Stomach smooth muscle (tissue), 2 donors: ENCODE results near the gene KIF2C.

Experiments used
- H3K27ac ChIP-seq: one replicate; pipeline ENCODE4 v1.7.0; 2013; ENCODE audit warnings: mild to moderate bottlenecking, low read length, inconsistent platforms
- H3K27me3 ChIP-seq, 2 donors: one replicate each; pipeline ENCODE4 v1.7.0; 2013; ENCODE audit warnings: low read length in 2 of 2; ENCODE audit not compliant: insufficient read depth in 2 of 2, control insufficient read depth in 1 of 2
- H3K36me3 ChIP-seq, 2 donors: one replicate each; pipeline ENCODE4 v1.7.0; 2013; ENCODE audit warnings: low read length in 2 of 2; ENCODE audit not compliant: control insufficient read depth in 2 of 2, insufficient read depth in 2 of 2
- H3K4me1 ChIP-seq: one replicate; pipeline ENCODE4 v1.7.0; 2013; ENCODE audit warnings: low read length; ENCODE audit not compliant: control insufficient read depth, insufficient read depth
- H3K4me3 ChIP-seq, 2 donors: one replicate each; pipeline ENCODE4 v1.7.0; 2013; ENCODE audit warnings: low read length in 2 of 2
- H3K9ac ChIP-seq, 2 donors: one replicate each; pipeline ENCODE4 v1.7.0; 2013; ENCODE audit warnings: low read length in 2 of 2, mild to moderate bottlenecking in 1 of 2
- H3K9me3 ChIP-seq, 2 donors: one replicate each; pipeline ENCODE4 v1.7.0; 2013; ENCODE audit warnings: low read length in 2 of 2; ENCODE audit not compliant: control insufficient read depth in 2 of 2
- donor health status: healthy.
- donor health status: Pancreatic carcinoma.

The KIF2C gene

DNA sequence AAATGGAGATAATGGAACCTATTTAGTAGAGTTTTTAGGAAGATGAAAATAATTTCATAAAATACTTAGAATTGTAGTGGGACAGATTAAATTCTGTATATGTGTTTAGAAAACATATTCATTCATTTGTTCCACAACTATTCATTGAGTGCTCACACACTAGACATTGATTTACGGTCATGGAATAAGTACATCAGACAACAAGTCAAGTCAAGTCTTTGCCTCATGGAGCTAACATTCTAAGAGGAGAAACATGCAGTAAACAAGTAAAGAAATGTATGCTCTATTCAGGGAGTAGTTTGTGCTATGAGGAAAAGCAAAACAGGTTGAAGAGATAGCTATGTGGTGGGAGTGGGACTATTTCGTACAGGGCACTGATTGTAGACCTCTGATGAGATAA is 77.7 kb downstream of the KIF2C start:
- Histone ChIP-seq H3K4me3 (no peak overlapping the region), H3K9ac (no peak overlapping the region), H3K36me3 (no peaks in the 10 kb centered on the region), H3K4me1 (peaks cover 34% of the 10 kb centered on the region), H3K27me3 (no peaks in the 10 kb centered on the region), H3K9me3 (no peaks in the 10 kb centered on the region), H3K27ac (no peak overlapping the region)
